Measurements from ENCODE around the gene BCL7B. TPM values are rescaled to one million over a fixed set of nuclear protein-coding genes. Genes with fewer than 3 reads are reported as not detected.
"Not testable (repeated sequence)": the region's sequence is repeated elsewhere in the genome, so short reads cannot be mapped to it uniquely, and the experiment has no call there.

BCL7B gene
- polyA plus RNA-seq, 4 donors: 38.8 to 86.2 (median 64.3) TPM

- H3K9me3 ChIP-seq (ENCODE audit: control insufficient read depth in 2 of 2, insufficient read depth in 1 of 2, low read depth in 1 of 2, low read length in 1 of 2): no peaks in the 10 kb centered on the region
- H3K36me3 ChIP-seq (ENCODE audit: control insufficient read depth in 3 of 3, insufficient read depth in 2 of 3, low read depth in 1 of 3, low read length in 3 of 3): peaks cover 0 to 43% (median 1%) of the 10 kb centered on the region in 3 donors
- H3K4me1 ChIP-seq (ENCODE audit: control insufficient read depth in 3 of 3, insufficient read depth in 2 of 3, low read depth in 1 of 3, low read length in 2 of 3): no peaks in the 10 kb centered on the region
- no peaks in the 10 kb centered on the region for H3K27me3 ChIP-seq (ENCODE audit: control insufficient read depth in 3 of 3, insufficient read depth in 3 of 3, low read length in 3 of 3)
- H3K4me3 ChIP-seq (ENCODE audit: low read depth in 1 of 3, low read length in 3 of 3): no peak overlapping the region
- no peak for DNase-seq
- 69 to 82% (median 76%) methylated on average over 30 to 37 of the region's 37 CpGs for WGBS, 3 donors
- no peak overlapping the region for H3K27ac ChIP-seq (ENCODE audit: low read depth in 1 of 3, low read length in 2 of 3)
- no peak for FAIRE-seq
These were observed 38.9 kb upstream of the BCL7B start for GRCh38 chr7:73596191-73597065.

DNA sequence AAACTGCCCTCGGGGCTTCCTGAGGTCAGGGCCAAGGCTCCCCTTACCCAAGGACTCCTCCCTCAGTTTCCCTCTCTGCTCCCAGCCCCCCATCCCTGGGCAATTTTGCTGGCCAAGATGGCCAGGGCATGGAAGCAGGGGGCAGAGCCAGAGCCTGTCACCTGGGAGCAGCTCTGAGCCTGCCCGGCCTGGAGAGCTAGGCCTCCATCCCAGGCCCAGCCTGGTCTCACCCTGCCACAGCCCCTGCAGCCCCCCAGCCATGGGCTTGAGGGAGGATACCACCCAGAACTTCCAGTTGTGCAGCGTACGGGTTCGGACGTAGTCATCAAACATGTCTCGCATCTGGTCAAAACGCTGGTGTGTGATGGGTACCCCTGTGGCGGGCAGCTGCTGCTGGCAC, 37.9 kb upstream of the BCL7B start:
- H3K4me1 ChIP-seq (ENCODE audit: control insufficient read depth in 3 of 3, insufficient read depth in 2 of 3, low read depth in 1 of 3, low read length in 2 of 3): no peaks in the 10 kb centered on the region
- no peak for FAIRE-seq
- 86 to 98% (median 93%) methylated on average over 6 to 9 of the region's 9 CpGs for WGBS, 3 donors
- no peak overlapping the region for H3K4me3 ChIP-seq (ENCODE audit: low read depth in 1 of 3, low read length in 3 of 3)
- H3K27ac ChIP-seq (ENCODE audit: low read depth in 1 of 3, low read length in 2 of 3): no peak overlapping the region
- H3K9me3 ChIP-seq (ENCODE audit: control insufficient read depth in 2 of 2, insufficient read depth in 1 of 2, low read depth in 1 of 2, low read length in 1 of 2): no peaks in the 10 kb centered on the region
- no peak for DNase-seq
- H3K27me3 ChIP-seq (ENCODE audit: control insufficient read depth in 3 of 3, insufficient read depth in 3 of 3, low read length in 3 of 3): no peaks in the 10 kb centered on the region
- peaks cover 0 to 43% (median 1%) of the 10 kb centered on the region in 3 donors for H3K36me3 ChIP-seq (ENCODE audit: control insufficient read depth in 3 of 3, insufficient read depth in 2 of 3, low read depth in 1 of 3, low read length in 3 of 3)

- Histone ChIP-seq H3K4me3 (ENCODE audit: low read depth in 1 of 3, low read length in 3 of 3) (no peak overlapping the region), H3K36me3 (ENCODE audit: control insufficient read depth in 3 of 3, insufficient read depth in 2 of 3, low read depth in 1 of 3, low read length in 3 of 3) (peaks cover 0 to 37% (median 1%) of the 10 kb centered on the region in 3 donors), H3K27ac (ENCODE audit: low read depth in 1 of 3, low read length in 2 of 3) (no peak overlapping the region), H3K4me1 (ENCODE audit: control insufficient read depth in 3 of 3, insufficient read depth in 2 of 3, low read depth in 1 of 3, low read length in 2 of 3) (no peaks in the 10 kb centered on the region), H3K27me3 (ENCODE audit: control insufficient read depth in 3 of 3, insufficient read depth in 3 of 3, low read length in 3 of 3) (no peaks in the 10 kb centered on the region), H3K9me3 (ENCODE audit: control insufficient read depth in 2 of 2, insufficient read depth in 1 of 2, low read depth in 1 of 2, low read length in 1 of 2) (no peaks in the 10 kb centered on the region)
- WGBS, 3 donors: 69 to 72% (median 71%) methylated on average over 14 of the region's 14 CpGs
- no peak for FAIRE-seq
- DNase-seq: no peak
These were observed 35.9 kb upstream of the BCL7B start for GRCh38 chr7:73593207-73594045.

GRCh38 chr7:73586911-73587310, 29.4 kb upstream of the BCL7B start:
- no peak for DNase-seq
- 79 to 93% (median 87%) methylated on average over 12 of the region's 12 CpGs for WGBS, 3 donors
- H3K9me3 ChIP-seq (ENCODE audit: control insufficient read depth in 2 of 2, insufficient read depth in 1 of 2, low read depth in 1 of 2, low read length in 1 of 2): no peaks in the 10 kb centered on the region
- H3K4me1 ChIP-seq (ENCODE audit: control insufficient read depth in 3 of 3, insufficient read depth in 2 of 3, low read depth in 1 of 3, low read length in 2 of 3): peaks cover 0 to 8% (median 0%) of the 10 kb centered on the region in 3 donors
- no peaks in the 10 kb centered on the region for H3K36me3 ChIP-seq (ENCODE audit: control insufficient read depth in 3 of 3, insufficient read depth in 2 of 3, low read depth in 1 of 3, low read length in 3 of 3)
- peak overlapping the region in 1 of 3 donors; percentile 26 for H3K27ac ChIP-seq (ENCODE audit: low read depth in 1 of 3, low read length in 2 of 3)
- no peak for FAIRE-seq
- no peak overlapping the region for H3K4me3 ChIP-seq (ENCODE audit: low read depth in 1 of 3, low read length in 3 of 3)
- no peaks in the 10 kb centered on the region for H3K27me3 ChIP-seq (ENCODE audit: control insufficient read depth in 3 of 3, insufficient read depth in 3 of 3, low read length in 3 of 3)

GRCh38 chr7:73585196-73585595, 27.7 kb upstream of the BCL7B start:
- Histone ChIP-seq H3K36me3 (ENCODE audit: control insufficient read depth in 3 of 3, insufficient read depth in 2 of 3, low read depth in 1 of 3, low read length in 3 of 3) (no peaks in the 10 kb centered on the region), H3K4me1 (ENCODE audit: control insufficient read depth in 3 of 3, insufficient read depth in 2 of 3, low read depth in 1 of 3, low read length in 2 of 3) (peaks cover 0 to 10% (median 0%) of the 10 kb centered on the region in 3 donors), H3K9me3 (ENCODE audit: control insufficient read depth in 2 of 2, insufficient read depth in 1 of 2, low read depth in 1 of 2, low read length in 1 of 2) (no peaks in the 10 kb centered on the region), H3K4me3 (ENCODE audit: low read depth in 1 of 3, low read length in 3 of 3) (no peak overlapping the region), H3K27me3 (ENCODE audit: control insufficient read depth in 3 of 3, insufficient read depth in 3 of 3, low read length in 3 of 3) (no peaks in the 10 kb centered on the region), H3K27ac (ENCODE audit: low read depth in 1 of 3, low read length in 2 of 3) (no peak overlapping the region)
- DNase-seq (no peak), FAIRE-seq (no peak)
- WGBS, 3 donors: 52 to 67% (median 58%) methylated on average over 2 of the region's 2 CpGs

DNA sequence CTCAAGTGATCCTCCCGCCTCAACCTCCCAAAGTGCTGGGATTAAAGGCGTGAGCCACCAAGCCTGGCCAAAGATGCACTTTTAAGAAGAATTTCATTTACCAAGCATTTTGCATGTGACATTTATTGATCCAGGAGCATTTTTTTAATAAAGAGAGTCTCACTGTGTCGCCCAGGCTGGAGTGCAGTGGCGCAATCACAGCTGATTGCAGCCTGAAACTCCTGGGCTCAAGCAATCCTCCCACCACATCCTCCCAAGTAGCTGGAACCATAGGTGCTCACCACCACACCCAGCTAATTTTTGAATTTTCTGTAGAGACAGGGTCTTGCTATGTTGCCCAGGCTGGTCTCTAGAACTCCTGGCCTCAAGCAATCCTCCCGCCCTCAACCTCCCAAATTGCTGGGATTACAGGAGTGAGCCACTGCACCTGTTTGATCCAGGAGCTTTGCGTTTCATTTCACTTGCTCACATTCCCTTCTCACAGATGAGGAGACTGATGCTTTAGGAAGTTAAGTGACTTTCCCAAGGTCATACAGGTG, 25.2 kb upstream of the BCL7B start:
- H3K27ac ChIP-seq (ENCODE audit: low read depth in 1 of 3, low read length in 2 of 3): no peak overlapping the region
- H3K36me3 ChIP-seq (ENCODE audit: control insufficient read depth in 3 of 3, insufficient read depth in 2 of 3, low read depth in 1 of 3, low read length in 3 of 3): no peaks in the 10 kb centered on the region
- peaks cover 0 to 11% (median 0%) of the 10 kb centered on the region in 3 donors for H3K4me1 ChIP-seq (ENCODE audit: control insufficient read depth in 3 of 3, insufficient read depth in 2 of 3, low read depth in 1 of 3, low read length in 2 of 3)
- FAIRE-seq (no peak), DNase-seq (no peak)
- no peak overlapping the region for H3K4me3 ChIP-seq (ENCODE audit: low read depth in 1 of 3, low read length in 3 of 3)
- peaks cover 0 to 2% of the 10 kb centered on the region in 2 donors for H3K9me3 ChIP-seq (ENCODE audit: control insufficient read depth in 2 of 2, insufficient read depth in 1 of 2, low read depth in 1 of 2, low read length in 1 of 2)
- WGBS, 3 donors: 82 to 95% (median 92%) methylated on average over 6 of the region's 6 CpGs
- H3K27me3 ChIP-seq (ENCODE audit: control insufficient read depth in 3 of 3, insufficient read depth in 3 of 3, low read length in 3 of 3): no peaks in the 10 kb centered on the region

DNA sequence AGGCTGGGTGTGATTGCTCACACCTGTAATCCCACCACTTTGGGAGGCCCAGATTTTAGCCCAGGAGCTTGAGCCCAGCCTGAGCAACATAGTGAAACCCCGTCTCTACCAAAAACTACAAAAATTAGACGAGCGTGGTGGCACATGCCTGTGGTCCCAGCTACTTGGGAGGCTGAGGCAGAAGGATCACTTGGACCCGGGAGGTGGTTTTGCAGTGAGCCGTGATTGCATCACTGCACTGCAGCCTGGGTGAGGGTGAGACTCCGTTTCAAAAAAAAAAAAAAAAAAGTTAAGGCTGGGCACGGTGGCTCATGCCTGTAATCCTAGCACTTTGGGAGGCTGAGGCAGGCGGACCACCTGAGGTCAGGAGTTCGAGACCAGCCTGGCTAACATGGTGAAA, 23.5 kb upstream of the BCL7B start:
- 66 to 80% (median 74%) methylated on average over 8 to 9 of the region's 9 CpGs for whole genome bisulfite sequencing, 3 donors
- H3K9me3 ChIP-seq (ENCODE audit: control insufficient read depth in 2 of 2, insufficient read depth in 1 of 2, low read depth in 1 of 2, low read length in 1 of 2); FAIRE-seq; H3K36me3 ChIP-seq (ENCODE audit: control insufficient read depth in 3 of 3, insufficient read depth in 2 of 3, low read depth in 1 of 3, low read length in 3 of 3); H3K27me3 ChIP-seq (ENCODE audit: control insufficient read depth in 3 of 3, insufficient read depth in 3 of 3, low read length in 3 of 3); H3K27ac ChIP-seq (ENCODE audit: low read depth in 1 of 3, low read length in 2 of 3); DNase-seq; H3K4me3 ChIP-seq (ENCODE audit: low read depth in 1 of 3, low read length in 3 of 3): not testable (repeated sequence)
- H3K4me1 ChIP-seq (ENCODE audit: control insufficient read depth in 3 of 3, insufficient read depth in 2 of 3, low read depth in 1 of 3, low read length in 2 of 3): peaks cover 0 to 16% (median 7%) of the 10 kb centered on the region in 3 donors

All from small intestine (tissue), 7 donors.